HEK293 (cell line): ENCODE results near the gene NOL4L.
A peak's percentile ranks its signal among the peaks of the same experiment; 100 is the strongest.

Experiments
- CTCF ChIA-PET: fragments of 350-600 bp; formaldehyde crosslinking; extraction: SDS; loops from one replicate; lab custom pipeline; 2021; ENCODE audit warnings: antibody characterized with exemption; lab: Yijun Ruan, JAX
- POLR2A ChIA-PET: fragments of 300-600 bp; formaldehyde crosslinking; extraction: SDS; loops from one replicate; lab custom pipeline; 2020; ENCODE audit warnings: antibody characterized with exemption, inconsistent platforms; lab: Yijun Ruan, JAX
- H3K27ac ChIP-seq: fragments of 200-500 bp; sonication (Bioruptor generic); 2 replicates; pipeline ENCODE4 v1.5.1; 2014; ENCODE audit warnings: low read depth, low read length, control low read depth, inconsistent platforms; ENCODE audit errors: extremely low read depth
- H3K36me3 ChIP-seq, 2 experiments: fragments of 200-500 bp in 1 of 2; sonication (Bioruptor generic) in 1 of 2; 1 replicate in 1 of 2; 2 replicates in 1 of 2; pipeline ENCODE4 v1.5.1; 2014 to 2017; ENCODE audit warnings: inconsistent platforms in 2 of 2, low read length in 2 of 2; ENCODE audit not compliant: control insufficient read depth in 2 of 2, insufficient read depth in 1 of 2
- H3K4me1 ChIP-seq: fragments of 200-500 bp; sonication (Bioruptor generic); 2 replicates; pipeline ENCODE4 v1.5.1; 2014; ENCODE audit warnings: mild to moderate bottlenecking, low read length, inconsistent platforms; ENCODE audit not compliant: control insufficient read depth, insufficient read depth
- H3K4me3 ChIP-seq: 2 replicates; pipeline ENCODE4 v1.5.1; 2011; ENCODE audit warnings: low read depth, mild to moderate bottlenecking, control low read depth, low read length, moderate library complexity
- H3K9me3 ChIP-seq: fragments of 200-500 bp; sonication (Bioruptor generic); 2 replicates; pipeline ENCODE4 v1.5.1; 2014; ENCODE audit warnings: low read depth, low read length, inconsistent platforms; ENCODE audit not compliant: control insufficient read depth, insufficient read depth
- BCL11A ChIP-seq: fragments of 450-650 bp; formaldehyde crosslinking; IDR thresholded peaks from 2 replicates; pipeline ENCODE4 v1.5.1; 2016; ENCODE audit warnings: low read depth, missing biosample characterization, missing genetic modification characterization
- BCL11B ChIP-seq: fragments of 450-650 bp; formaldehyde crosslinking; IDR thresholded peaks from 2 replicates; pipeline ENCODE4 v1.5.1; 2016; ENCODE audit warnings: low read depth, missing biosample characterization, missing genetic modification characterization
- CTCF ChIP-seq: fragments of 450-650 bp; formaldehyde crosslinking; IDR thresholded peaks from 2 replicates; pipeline ENCODE4 v1.5.1; 2016; ENCODE audit warnings: missing biosample characterization, missing genetic modification characterization
- FEZF1 ChIP-seq: fragments of 450-650 bp; formaldehyde crosslinking; IDR thresholded peaks from 2 replicates; pipeline ENCODE4 v1.5.1; 2016; ENCODE audit warnings: missing biosample characterization, missing genetic modification characterization
- GLIS1 ChIP-seq: fragments of 450-650 bp; formaldehyde crosslinking; IDR thresholded peaks from 2 replicates; pipeline ENCODE4 v1.5.1; 2016; ENCODE audit warnings: missing biosample characterization, missing genetic modification characterization
- KLF8 ChIP-seq: fragments of 450-650 bp; formaldehyde crosslinking; IDR thresholded peaks from 2 replicates; pipeline ENCODE4 v1.5.1; 2016; ENCODE audit warnings: missing biosample characterization, missing genetic modification characterization
- PRDM10 ChIP-seq: fragments of 450-650 bp; formaldehyde crosslinking; IDR thresholded peaks from 2 replicates; pipeline ENCODE4 v1.5.1; 2016; ENCODE audit warnings: missing biosample characterization, missing genetic modification characterization
- REPIN1 ChIP-seq: fragments of 450-650 bp; formaldehyde crosslinking; IDR thresholded peaks from 2 replicates; pipeline ENCODE4 v1.5.1; 2017; ENCODE audit warnings: missing biosample characterization, missing genetic modification characterization, low read depth
- ZBTB6 ChIP-seq: fragments of 450-650 bp; formaldehyde crosslinking; IDR thresholded peaks from 2 replicates; pipeline ENCODE4 v1.5.1; 2017; ENCODE audit warnings: missing biosample characterization, missing genetic modification characterization
- ZEB2 ChIP-seq: fragments of 450-650 bp; formaldehyde crosslinking; IDR thresholded peaks from 2 replicates; pipeline ENCODE4 v1.5.1; 2016; ENCODE audit warnings: missing biosample characterization, missing genetic modification characterization
- ZNF112 ChIP-seq: fragments of 450-650 bp; formaldehyde crosslinking; IDR thresholded peaks from 2 replicates; pipeline ENCODE4 v1.5.0; 2017; ENCODE audit warnings: missing biosample characterization, missing genetic modification characterization
- ZNF146 ChIP-seq: fragments of 450-650 bp; formaldehyde crosslinking; IDR thresholded peaks from 2 replicates; pipeline ENCODE4 v1.5.1; 2016; ENCODE audit warnings: missing biosample characterization, missing genetic modification characterization
- ZNF148 ChIP-seq: fragments of 450-650 bp; formaldehyde crosslinking; IDR thresholded peaks from 2 replicates; pipeline ENCODE4 v1.5.0; 2017; ENCODE audit warnings: missing biosample characterization, missing genetic modification characterization, borderline replicate concordance
- ZNF155 ChIP-seq: fragments of 450-650 bp; formaldehyde crosslinking; IDR thresholded peaks from 2 replicates; pipeline ENCODE4 v1.5.1; 2016; ENCODE audit warnings: missing biosample characterization, missing genetic modification characterization
- ZNF175 ChIP-seq: fragments of 450-650 bp; formaldehyde crosslinking; IDR thresholded peaks from 2 replicates; pipeline ENCODE4 v1.5.1; 2016; ENCODE audit warnings: missing biosample characterization, missing genetic modification characterization
- ZNF274 ChIP-seq, 2 experiments: fragments of 200-500 bp in 1 of 2; fragments of 450-650 bp in 1 of 2; sonication (Bioruptor generic) in 1 of 2; formaldehyde crosslinking in 1 of 2; IDR thresholded peaks; 2 replicates each; pipeline versions ENCODE4 v1.5.1 to v1.6.1; 2014 to 2016; ENCODE audit warnings: borderline replicate concordance in 1 of 2, inconsistent platforms in 1 of 2, low read length in 1 of 2, missing biosample characterization in 1 of 2, missing genetic modification characterization in 1 of 2
- ZNF292 ChIP-seq: fragments of 450-650 bp; formaldehyde crosslinking; IDR thresholded peaks from 2 replicates; pipeline ENCODE4 v1.5.1; 2016; ENCODE audit warnings: low read depth, missing biosample characterization, missing genetic modification characterization, borderline replicate concordance
- ZNF623 ChIP-seq: fragments of 450-650 bp; formaldehyde crosslinking; IDR thresholded peaks from 2 replicates; pipeline ENCODE4 v1.5.1; 2016; ENCODE audit warnings: missing biosample characterization, missing genetic modification characterization
- ZNF654 ChIP-seq: fragments of 450-650 bp; formaldehyde crosslinking; IDR thresholded peaks from 2 replicates; pipeline ENCODE4 v1.5.1; 2016; ENCODE audit warnings: low read depth, missing biosample characterization, missing genetic modification characterization
- ZNF785 ChIP-seq: fragments of 450-650 bp; formaldehyde crosslinking; IDR thresholded peaks from 2 replicates; pipeline ENCODE4 v1.5.1; 2016; ENCODE audit warnings: missing biosample characterization, missing genetic modification characterization

The NOL4L gene

GRCh38 chr20:32496811-32497533, 88.2 kb downstream of the NOL4L start:
- ChIA-PET POLR2A (no interaction called here), CTCF (interaction anchor here (0.5 to 0.9 kb wide), 5 partner anchors 12 to 157 kb away, joined by 3 to 5 read pairs (median 4); no protein-coding TSS in a partner anchor)
- no peaks in the 10 kb centered on the region for H3K36me3 ChIP-seq
- no peaks in the 10 kb centered on the region for H3K4me1 ChIP-seq
- H3K4me3 ChIP-seq = no peak overlapping the region
- no peak for TF ChIP-seq ZNF148 (tag by site-specific recombination)
- TF ChIP-seq ZNF654 (tag by site-specific recombination) = no peak
- TF ChIP-seq GLIS1 = peak; percentile 56
- no peak overlapping the region for H3K27ac ChIP-seq
- no peaks in the 10 kb centered on the region for H3K9me3 ChIP-seq

GRCh38 chr20:32495949-32496348, 89.2 kb downstream of the NOL4L start:
- ChIA-PET CTCF (interaction anchor here (0.6 kb wide), 1 partner anchor 55 kb away, joined by 3 read pairs; no protein-coding TSS in a partner anchor), POLR2A (no interaction called here)
- no peak overlapping the region for H3K4me3 ChIP-seq
- no peak overlapping the region for H3K27ac ChIP-seq
- no peak for TF ChIP-seq KLF8 (tag by site-specific recombination)
- TF ChIP-seq ZEB2 = no peak
- TF ChIP-seq REPIN1 (tag by site-specific recombination) = no peak
- peak; percentile 84 for TF ChIP-seq ZNF623
- TF ChIP-seq ZNF112 (tag by site-specific recombination) = no peak
- no peak for TF ChIP-seq ZNF785 (tag by site-specific recombination)
- no peak for TF ChIP-seq ZBTB6 (tag by site-specific recombination)
- TF ChIP-seq BCL11B = no peak
- TF ChIP-seq ZNF274 (IDR thresholded peaks at IDR 0.05; ENCODE audit: low read length) = no peak
- no peak for TF ChIP-seq ZNF274 (tag by site-specific recombination; IDR thresholded peaks at IDR 0.05; ENCODE audit: borderline replicate concordance)
- no peaks in the 10 kb centered on the region for H3K9me3 ChIP-seq
- H3K4me1 ChIP-seq = no peaks in the 10 kb centered on the region
- H3K36me3 ChIP-seq = no peaks in the 10 kb centered on the region

- H3K27ac ChIP-seq = no peak overlapping the region
- CTCF ChIA-PET = no interaction called here
- no peaks in the 10 kb centered on the region for H3K4me1 ChIP-seq
- no peak overlapping the region for H3K4me3 ChIP-seq
- H3K9me3 ChIP-seq = no peaks in the 10 kb centered on the region
- H3K36me3 ChIP-seq = no peaks in the 10 kb centered on the region
- POLR2A ChIA-PET = no interaction called here
- TF ChIP-seq ZNF112 (tag by site-specific recombination) (no peak), ZNF292 (tag by site-specific recombination) (no peak), ZNF146 (tag by site-specific recombination) (no peak), BCL11A (tag by site-specific recombination) (no peak), CTCF (tag by site-specific recombination) (no peak), ZNF155 (no peak), PRDM10 (tag by site-specific recombination) (no peak), FEZF1 (tag by site-specific recombination) (no peak), ZNF175 (no peak)
Observed at GRCh38 chr20:32495217-32495565, 89.9 kb downstream of the NOL4L start.
